HepG2 (cell line): ENCODE measurements around the gene BIRC2. TPM values are rescaled to one million over a fixed set of nuclear protein-coding genes. Genes with fewer than 3 reads are reported as not detected.

Source experiments
- ATAC-seq: fragments of 200-7000 bp; cut with Tn5 transposase; 3 replicates; pipeline ENCODE4 v1.9.1; 2020; ENCODE audit warnings: mild to moderate bottlenecking, moderate library complexity
- BruUV-seq: library from RNA; stranded (reverse); fragments of 400-500 nt; replicated peaks from 2 replicates; lab custom pipeline; 2021; lab: Mats Ljungman, UMichigan
- CTCF ChIA-PET: fragments of 300-600 bp; formaldehyde crosslinking; extraction: SDS; loops from one replicate; lab custom pipeline; 2021; ENCODE audit warnings: low total read pairs, inconsistent platforms, low intra/inter-chr PET ratio; lab: Yijun Ruan, JAX
- POLR2A ChIA-PET: fragments of 350-600 bp; sonication (Branson Sonifier 250); formaldehyde crosslinking; loops from one replicate; lab custom pipeline; 2020; ENCODE audit warnings: antibody characterized with exemption, inconsistent platforms; lab: Yijun Ruan, JAX
- DNase-seq: peaks from one replicate; pipeline ENCODE4 v3.0.0-alpha.2; 2015; ENCODE audit warnings: low spot score
- FAIRE-seq: peaks from 3 replicates; lab custom pipeline; 2011; peaks lifted over from hg19 to GRCh38; lab: Jason Lieb, UNC
- H2AFZ ChIP-seq: one replicate; pipeline ENCODE4 v1.6.1; 2011; ENCODE audit warnings: low read length, inconsistent platforms
- H3K27ac ChIP-seq: fragments of 300-600 bp; 3 replicates; pipeline ENCODE4 v1.8.0; 2011; ENCODE audit warnings: mixed run types, mild to moderate bottlenecking, mixed read lengths, low read length, inconsistent platforms; ENCODE audit not compliant: insufficient read depth; ENCODE audit errors: extremely low read length
- H3K27me3 ChIP-seq, 2 experiments: fragments of 200-600 bp in 1 of 2; 2 replicates in 1 of 2; 3 replicates in 1 of 2; pipeline versions ENCODE4 v1.6.0 to v1.8.0; 2011; ENCODE audit warnings: low read length in 2 of 2, mild to moderate bottlenecking in 2 of 2, moderate library complexity in 2 of 2, inconsistent platforms in 1 of 2; ENCODE audit not compliant: insufficient read depth in 2 of 2, control insufficient read depth in 1 of 2
- H3K36me3 ChIP-seq, 2 experiments: fragments of 200-600 bp in 1 of 2; replicated peaks in 1 of 2; 2 replicates in 1 of 2; 3 replicates in 1 of 2; pipeline versions ENCODE4 v1.5.1 to v1.8.0; 2011; ENCODE audit warnings: low read length in 2 of 2, inconsistent platforms in 1 of 2; ENCODE audit not compliant: insufficient read depth in 2 of 2, control insufficient read depth in 1 of 2
- H3K4me1 ChIP-seq: 2 replicates; pipeline ENCODE4 v1.5.1; 2012; ENCODE audit warnings: low read length, inconsistent platforms; ENCODE audit not compliant: insufficient read depth
- H3K4me2 ChIP-seq: 2 replicates; pipeline ENCODE4 v1.6.0; 2011; ENCODE audit warnings: low read depth, low read length, inconsistent platforms
- H3K4me3 ChIP-seq, 3 experiments: fragments of 200-600 bp in 1 of 3; sonication (generic), shearing (Covaris generic) in 1 of 3; replicated peaks in 1 of 3; 2 replicates each; pipeline ENCODE4 v1.5.1; 2011 to 2016; ENCODE audit warnings: low read length in 3 of 3, inconsistent platforms in 2 of 3, low read depth in 2 of 3, mild to moderate bottlenecking in 2 of 3, control low read depth in 1 of 3, mixed read lengths in 1 of 3; ENCODE audit not compliant: insufficient read depth in 1 of 3
- H3K79me2 ChIP-seq: one replicate; pipeline ENCODE4 v1.6.1; 2011; ENCODE audit warnings: low read length, inconsistent platforms; ENCODE audit not compliant: insufficient read depth
- H3K9ac ChIP-seq: 2 replicates; pipeline ENCODE4 v1.6.0; 2011; ENCODE audit warnings: mild to moderate bottlenecking, low read depth, low read length, inconsistent platforms; ENCODE audit not compliant: insufficient read depth
- H3K9me3 ChIP-seq: 2 replicates; pipeline ENCODE4 v1.5.1; 2012; ENCODE audit warnings: mild to moderate bottlenecking, low read length
- H4K20me1 ChIP-seq: 2 replicates; pipeline ENCODE4 v1.6.0; 2011; ENCODE audit warnings: inconsistent platforms, mild to moderate bottlenecking, low read length, moderate library complexity; ENCODE audit not compliant: insufficient read depth
- ARID5B ChIP-seq: IDR thresholded peaks from 2 replicates; pipeline ENCODE4 v1.4.0; 2020; ENCODE audit warnings: mild to moderate bottlenecking, missing genetic modification reagents
- CC2D1A ChIP-seq: sonication (generic); formaldehyde crosslinking; IDR thresholded peaks from 2 replicates; pipeline ENCODE4 v1.8.1; 2023; ENCODE audit warnings: mild to moderate bottlenecking, missing genetic modification reagents
- EHMT2 ChIP-seq: fragments of 200-600 bp; sonication (generic); IDR thresholded peaks from 2 replicates; pipeline ENCODE4 v1.7.0; 2017; ENCODE audit warnings: antibody characterized with exemption, low read depth, low read length, borderline replicate concordance
- HDAC1 ChIP-seq: sonication (generic); formaldehyde crosslinking; IDR thresholded peaks from 2 replicates; pipeline ENCODE4 v1.5.1; 2020; ENCODE audit warnings: mild to moderate bottlenecking, missing genetic modification reagents
- KLF12 ChIP-seq: sonication (generic); formaldehyde crosslinking; IDR thresholded peaks from 2 replicates; pipeline ENCODE4 v1.4.0; 2020; ENCODE audit warnings: missing genetic modification reagents, borderline replicate concordance
- RARA ChIP-seq: IDR thresholded peaks from 2 replicates; pipeline ENCODE4 v1.6.1; 2016; ENCODE audit warnings: missing genetic modification reagents, missing compliant biosample characterization
- SATB2 ChIP-seq: sonication (generic); formaldehyde crosslinking; IDR thresholded peaks from 2 replicates; pipeline ENCODE4 v1.5.0; 2020; ENCODE audit warnings: missing genetic modification reagents
- U2AF1 ChIP-seq: fragments of 200-400 bp; formaldehyde crosslinking; optimal IDR thresholded peaks from 2 replicates; pipeline ENCODE3; 2017; ENCODE audit warnings: mild to moderate bottlenecking, low read depth, low read length
- ZBTB7A ChIP-seq: sonication (generic); formaldehyde crosslinking; IDR thresholded peaks from 2 replicates; pipeline ENCODE4 v1.8.0; 2022; ENCODE audit warnings: mild to moderate bottlenecking, missing genetic modification reagents
- ZC3H4 ChIP-seq: sonication (generic); formaldehyde crosslinking; IDR thresholded peaks from 2 replicates; pipeline ENCODE4 v1.4.0; 2020; ENCODE audit warnings: missing genetic modification reagents, borderline replicate concordance
- ZNF10 ChIP-seq: sonication (generic); formaldehyde crosslinking; IDR thresholded peaks from 2 replicates; pipeline ENCODE4 v1.4.0; 2020; ENCODE audit warnings: mild to moderate bottlenecking, low read depth, missing genetic modification reagents, borderline replicate concordance
- ZNF256 ChIP-seq: sonication (generic); formaldehyde crosslinking; conservative IDR thresholded peaks from 2 replicates; pipeline ENCODE4 v1.4.0; 2020; ENCODE audit warnings: missing genetic modification reagents
- ZNF33B ChIP-seq: sonication (generic); formaldehyde crosslinking; IDR thresholded peaks from 2 replicates; pipeline ENCODE4 v1.5.1; 2020; ENCODE audit warnings: mild to moderate bottlenecking, missing genetic modification reagents
- ZNF484 ChIP-seq: sonication (generic); formaldehyde crosslinking; IDR thresholded peaks from 2 replicates; pipeline ENCODE4 v1.5.1; 2020; ENCODE audit warnings: mild to moderate bottlenecking, low read depth, missing genetic modification reagents, borderline replicate concordance
- ZNF773 ChIP-seq: sonication (generic); formaldehyde crosslinking; IDR thresholded peaks from 2 replicates; pipeline ENCODE4 v1.4.0; 2020; ENCODE audit warnings: missing genetic modification reagents, borderline replicate concordance
- WGBS: methylation state at CpG from one replicate; pipeline ENCODE4 v1.1.6; 2017; ENCODE audit warnings: low lambda C conversion rate; 5-methylcytosine and 5-hydroxymethylcytosine counted together
- in situ Hi-C: cut with HindIII; loops from 2 replicates; pipeline ENCODE4 v1.10.0; 2017; ENCODE audit warnings: low pct_unique_long_range_greater_than_20kb; ENCODE audit not compliant: extremely low pct_ligation_motif_present
- intact Hi-C: fragments of 100-400 bp; cut with micrococcal nuclease; formaldehyde crosslinking; loops from one replicate; pipeline ENCODE4 v1.10.0; 2022; ENCODE audit not compliant: unreplicated experiment
- polyA plus RNA-seq, 8 experiments: library from polyadenylated mRNA; depleted of rRNA in 3 of 8; stranded (reverse) in 7 of 8; unstranded in 1 of 8; fragments of >200 nt; fragmentation: Illumina TruSeq in 4 of 8; extraction: Trizol in 4 of 8; gene quantifications; 2 replicates each; pipeline versions ENCODE4 v1.2.1 to v1.2.3, GENCODE V29; 2011 to 2016; ENCODE audit warnings: low read depth in 4 of 8, missing spikeins in 1 of 8, mixed read lengths in 1 of 8; ENCODE audit not compliant: insufficient read depth in 1 of 8
- total RNA-seq, 5 experiments: library from RNA; depleted of rRNA; stranded (reverse); fragments of >200 nt; fragmentation: Illumina TruSeq; extraction: Trizol; gene quantifications; 2 replicates each; pipeline ENCODE4 v1.2.3, GENCODE V29; 2016; ENCODE audit warnings: low read depth in 1 of 5
- TF ChIP-seq, protein P1 (sequence below): sonication (generic); formaldehyde crosslinking; IDR thresholded peaks from 2 replicates; pipeline ENCODE4 v1.4.0; 2020; ENCODE audit warnings: mild to moderate bottlenecking, missing genetic modification reagents
- TF ChIP-seq, protein P2 (sequence below): fragments of 450-650 bp; IDR thresholded peaks from 2 replicates; pipeline ENCODE4 v1.6.1; 2017
- TF ChIP-seq, protein P3 (sequence below): sonication (generic); formaldehyde crosslinking; IDR thresholded peaks from 2 replicates; pipeline ENCODE4 v1.4.0; 2020; ENCODE audit warnings: missing genetic modification reagents

Gene BIRC2
- total and polyA plus RNA-seq, 2 of the 13 experiments (the other 11 are each of a cell fraction or from before 2014, with no cell fraction given): 61.7 to 62.2 TPM

- H2AFZ ChIP-seq: no peak overlapping the region
- no peaks in the 10 kb centered on the region for H3K9me3 ChIP-seq
- no TSS peak for BruUV-seq
- H3K27ac ChIP-seq: no peak overlapping the region
- DNase-seq: no peak
- peaks cover 5% of the 10 kb centered on the region for H3K4me1 ChIP-seq
- H4K20me1 ChIP-seq: peaks cover 6% of the 10 kb centered on the region; the same call in 1 of the 2 replicates
- no peak for FAIRE-seq
- in situ Hi-C loops (no loop called here), intact Hi-C loops (no loop called here)
- ATAC-seq: no peak
- no peaks in the 10 kb centered on the region for H3K27me3 ChIP-seq
- POLR2A ChIA-PET: no interaction called here
- WGBS: 95% methylated on average over 2 of the region's 2 CpGs
- H3K4me3 ChIP-seq: no peak overlapping the region
- CTCF ChIA-PET: no interaction called here
- no peak overlapping the region for H3K9ac ChIP-seq
- H3K36me3 ChIP-seq: peaks cover 3 to 41% of the 10 kb centered on the region in 2 experiments
- no peak for TF ChIP-seq CC2D1A (CRISPR knock-in tag)
- TF ChIP-seq ZNF256: no peak
- TF ChIP-seq, protein P1, sequence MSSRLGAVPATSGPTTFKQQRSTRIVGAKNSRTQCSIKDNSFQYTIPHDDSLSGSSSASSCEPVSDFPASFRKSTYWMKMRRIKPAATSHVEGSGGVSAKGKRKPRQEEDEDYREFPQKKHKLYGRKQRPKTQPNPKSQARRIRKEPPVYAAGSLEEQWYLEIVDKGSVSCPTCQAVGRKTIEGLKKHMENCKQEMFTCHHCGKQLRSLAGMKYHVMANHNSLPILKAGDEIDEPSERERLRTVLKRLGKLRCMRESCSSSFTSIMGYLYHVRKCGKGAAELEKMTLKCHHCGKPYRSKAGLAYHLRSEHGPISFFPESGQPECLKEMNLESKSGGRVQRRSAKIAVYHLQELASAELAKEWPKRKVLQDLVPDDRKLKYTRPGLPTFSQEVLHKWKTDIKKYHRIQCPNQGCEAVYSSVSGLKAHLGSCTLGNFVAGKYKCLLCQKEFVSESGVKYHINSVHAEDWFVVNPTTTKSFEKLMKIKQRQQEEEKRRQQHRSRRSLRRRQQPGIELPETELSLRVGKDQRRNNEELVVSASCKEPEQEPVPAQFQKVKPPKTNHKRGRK (CRISPR knock-in tag): no peak
- TF ChIP-seq HDAC1: no peak
- TF ChIP-seq, protein P2, sequence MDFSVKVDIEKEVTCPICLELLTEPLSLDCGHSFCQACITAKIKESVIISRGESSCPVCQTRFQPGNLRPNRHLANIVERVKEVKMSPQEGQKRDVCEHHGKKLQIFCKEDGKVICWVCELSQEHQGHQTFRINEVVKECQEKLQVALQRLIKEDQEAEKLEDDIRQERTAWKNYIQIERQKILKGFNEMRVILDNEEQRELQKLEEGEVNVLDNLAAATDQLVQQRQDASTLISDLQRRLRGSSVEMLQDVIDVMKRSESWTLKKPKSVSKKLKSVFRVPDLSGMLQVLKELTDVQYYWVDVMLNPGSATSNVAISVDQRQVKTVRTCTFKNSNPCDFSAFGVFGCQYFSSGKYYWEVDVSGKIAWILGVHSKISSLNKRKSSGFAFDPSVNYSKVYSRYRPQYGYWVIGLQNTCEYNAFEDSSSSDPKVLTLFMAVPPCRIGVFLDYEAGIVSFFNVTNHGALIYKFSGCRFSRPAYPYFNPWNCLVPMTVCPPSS: no peak
- no peak for TF ChIP-seq SATB2
- no peak for TF ChIP-seq ZBTB7A (CRISPR knock-in tag)
- TF ChIP-seq RARA (CRISPR knock-in tag): no peak
- TF ChIP-seq ZNF773 (CRISPR knock-in tag): no peak
- TF ChIP-seq ZNF33B (CRISPR knock-in tag): no peak
- no peak for TF ChIP-seq KLF12
- no peak for TF ChIP-seq ZNF10 (CRISPR knock-in tag)
- no peak for TF ChIP-seq U2AF1
- no peak for TF ChIP-seq ARID5B
- TF ChIP-seq, protein P3, sequence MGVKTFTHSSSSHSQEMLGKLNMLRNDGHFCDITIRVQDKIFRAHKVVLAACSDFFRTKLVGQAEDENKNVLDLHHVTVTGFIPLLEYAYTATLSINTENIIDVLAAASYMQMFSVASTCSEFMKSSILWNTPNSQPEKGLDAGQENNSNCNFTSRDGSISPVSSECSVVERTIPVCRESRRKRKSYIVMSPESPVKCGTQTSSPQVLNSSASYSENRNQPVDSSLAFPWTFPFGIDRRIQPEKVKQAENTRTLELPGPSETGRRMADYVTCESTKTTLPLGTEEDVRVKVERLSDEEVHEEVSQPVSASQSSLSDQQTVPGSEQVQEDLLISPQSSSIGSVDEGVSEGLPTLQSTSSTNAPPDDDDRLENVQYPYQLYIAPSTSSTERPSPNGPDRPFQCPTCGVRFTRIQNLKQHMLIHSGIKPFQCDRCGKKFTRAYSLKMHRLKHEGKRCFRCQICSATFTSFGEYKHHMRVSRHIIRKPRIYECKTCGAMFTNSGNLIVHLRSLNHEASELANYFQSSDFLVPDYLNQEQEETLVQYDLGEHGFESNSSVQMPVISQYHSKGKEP (CRISPR knock-in tag): no peak
- no peak for TF ChIP-seq ZC3H4 (CRISPR knock-in tag)
- TF ChIP-seq EHMT2: no peak
- no peak for TF ChIP-seq ZNF484 (CRISPR knock-in tag)
- peaks cover 12% of the 10 kb centered on the region for H3K79me2 ChIP-seq
- no peak overlapping the region for H3K4me2 ChIP-seq
Measured at GRCh38 chr11:102377891-102378290, 30.9 kb downstream of the BIRC2 start.
